K562 (cell line): ENCODE measurements around the gene ADAMTS14. TPM values are rescaled to one million over a fixed set of nuclear protein-coding genes. Genes with fewer than 3 reads are reported as not detected.

Source experiments
- ARNT ChIP-seq, 2 experiments: fragments of 450-650 bp; IDR thresholded peaks; 2 replicates each; pipeline ENCODE4 v1.6.1; 2016; ENCODE audit warnings: mild to moderate bottlenecking in 1 of 2
- BRCA1 ChIP-seq, 2 experiments: fragments of 450-650 bp in 1 of 2; sonication (generic) in 1 of 2; formaldehyde crosslinking in 1 of 2; IDR thresholded peaks; 2 replicates each; pipeline versions ENCODE4 v1.5.0 to v1.6.1; 2017 to 2020; ENCODE audit warnings: mild to moderate bottlenecking in 1 of 2, missing genetic modification reagents in 1 of 2
- BRD4 ChIP-seq: fragments of 200-600 bp; sonication (generic); IDR thresholded peaks from 2 replicates; pipeline ENCODE4 v1.6.1; 2017; ENCODE audit warnings: inconsistent platforms
- CEBPZ ChIP-seq: fragments of 150-350 bp; IDR thresholded peaks from 2 replicates; pipeline ENCODE4 v1.6.1; 2014; ENCODE audit warnings: low read depth, mild to moderate bottlenecking, low read length, borderline replicate concordance
- DDX20 ChIP-seq: fragments of 450-650 bp; IDR thresholded peaks from 2 replicates; pipeline ENCODE4 v1.6.1; 2016; ENCODE audit warnings: missing genetic modification characterization, low read depth, mild to moderate bottlenecking, missing compliant biosample characterization, moderate library complexity
- E2F5 ChIP-seq: sonication (generic); formaldehyde crosslinking; IDR thresholded peaks from 2 replicates; pipeline ENCODE4 v1.8.0; 2022; ENCODE audit warnings: mild to moderate bottlenecking, missing genetic modification reagents
- FOXP1 ChIP-seq: sonication (generic); formaldehyde crosslinking; IDR thresholded peaks from 2 replicates; pipeline ENCODE4 v1.8.0; 2022; ENCODE audit warnings: mild to moderate bottlenecking, missing genetic modification reagents
- GMEB1 ChIP-seq: fragments of 250-450 bp; sonication (Bioruptor Pico); IDR thresholded peaks from 2 replicates; pipeline ENCODE4 v1.4.0; 2020; ENCODE audit warnings: mild to moderate bottlenecking
- HMGXB4 ChIP-seq: sonication (generic); formaldehyde crosslinking; IDR thresholded peaks from 2 replicates; pipeline ENCODE4 v1.8.1; 2023; ENCODE audit warnings: mild to moderate bottlenecking, missing genetic modification reagents
- HNRNPLL ChIP-seq: fragments of 200-400 bp; formaldehyde crosslinking; IDR thresholded peaks from 2 replicates; pipeline ENCODE4 v1.6.1; 2017; ENCODE audit warnings: low read length, low read depth, mild to moderate bottlenecking; ENCODE audit not compliant: poor library complexity, severe bottlenecking
- IFI16 ChIP-seq: fragments of 250-450 bp; sonication (Bioruptor Pico); IDR thresholded peaks from 2 replicates; pipeline ENCODE4 v2.1.2; 2022; ENCODE audit warnings: mild to moderate bottlenecking, inconsistent platforms
- NCOA2 ChIP-seq, 2 experiments: fragments of 450-650 bp; IDR thresholded peaks; 2 replicates each; pipeline ENCODE4 v1.6.1; 2018; ENCODE audit warnings: mild to moderate bottlenecking in 2 of 2, moderate library complexity in 1 of 2; ENCODE audit not compliant: partially characterized antibody in 2 of 2
- NCOA4 ChIP-seq: fragments of 450-650 bp; IDR thresholded peaks from 2 replicates; pipeline ENCODE4 v1.6.1; 2018; ENCODE audit warnings: mild to moderate bottlenecking; ENCODE audit not compliant: partially characterized antibody
- RCOR1 ChIP-seq, 2 experiments: IDR thresholded peaks; 2 replicates each; pipeline ENCODE4 v1.6.1; 2012; ENCODE audit warnings: low read depth in 2 of 2, low read length in 2 of 2, borderline replicate concordance in 1 of 2, improper control_type of control experiment in 1 of 2
- RNF2 ChIP-seq: sonication (generic); IDR thresholded peaks from 2 replicates; pipeline ENCODE4 v1.6.1; 2016
- TEAD4 ChIP-seq, 2 experiments: sonication (generic) in 1 of 2; formaldehyde crosslinking in 1 of 2; IDR thresholded peaks; 2 replicates each; pipeline versions ENCODE4 v1.6.1 to v1.8.0; 2012 to 2022; ENCODE audit warnings: borderline replicate concordance in 1 of 2, inconsistent platforms in 1 of 2, low read length in 1 of 2, mild to moderate bottlenecking in 1 of 2, missing genetic modification reagents in 1 of 2
- TRIM24 ChIP-seq, 2 experiments: fragments of 450-650 bp; IDR thresholded peaks; 2 replicates each; pipeline ENCODE4 v1.6.1; 2016
- ZFP36 ChIP-seq: fragments of 150-350 bp; IDR thresholded peaks from 2 replicates; pipeline ENCODE4 v1.6.1; 2018; ENCODE audit warnings: low read length, low read depth; ENCODE audit not compliant: partially characterized antibody
- ZNF146 ChIP-seq: IDR thresholded peaks from one replicate; pipeline ENCODE4 v1.6.1; 2018; ENCODE audit warnings: missing compliant biosample characterization; ENCODE audit not compliant: unreplicated experiment
- polyA plus RNA-seq, 8 experiments: library from polyadenylated mRNA; depleted of rRNA in 4 of 8; stranded (reverse) in 5 of 8; unstranded in 3 of 8; fragments of >200 nt; fragmentation: Nextera tagmentation in 2 of 8; fragmentation: Illumina TruSeq in 1 of 8; extraction: Ambion mirVana in 2 of 8; extraction: Trizol in 1 of 8; gene quantifications; 2 replicates each; pipeline versions ENCODE4 v1.2.1 to v1.2.3, GENCODE V29; 2011 to 2014; ENCODE audit warnings: inconsistent platforms in 1 of 8, missing spikeins in 1 of 8
- total RNA-seq, 7 experiments: library from RNA; depleted of rRNA in 6 of 7; stranded (reverse); fragments of >200 nt in 6 of 7; fragmentation: Illumina TruSeq in 2 of 7; extraction: Trizol in 2 of 7; gene quantifications; 2 replicates each; pipeline versions ENCODE4 v1.2.1 to v1.2.3, GENCODE V29; 2011 to 2021; ENCODE audit warnings: low replicate concordance in 1 of 7
- TF ChIP-seq, protein P1 (sequence below): sonication (generic); formaldehyde crosslinking; IDR thresholded peaks from 2 replicates; pipeline ENCODE4 v1.9.0; 2022; ENCODE audit warnings: mild to moderate bottlenecking, missing genetic modification reagents

Gene ADAMTS14
- total and polyA plus RNA-seq, 9 of the 15 experiments (the other 6 are each of a cell fraction or from before 2014, with no cell fraction given), result 0.04 to 37.4 (median 15.9) TPM

DNA sequence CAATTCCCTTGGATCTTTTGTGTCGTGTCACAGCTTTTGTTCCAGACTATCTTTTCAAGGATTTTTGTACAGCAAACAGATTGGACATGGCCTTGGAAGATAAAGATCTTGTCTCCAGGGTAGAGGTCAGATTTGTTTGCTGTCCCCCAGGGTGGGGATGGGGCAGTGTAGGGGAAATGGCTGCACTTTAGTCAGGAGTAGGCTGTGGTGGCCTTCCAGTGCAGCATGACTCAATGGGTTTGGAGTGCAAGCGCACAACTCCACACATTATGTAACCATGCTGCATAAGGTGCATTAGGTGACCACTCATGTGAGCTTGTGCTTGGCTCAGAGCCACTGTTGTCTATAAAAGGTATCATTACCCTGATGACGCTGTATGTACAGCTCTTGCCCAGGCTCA is 23.9 kb upstream of the ADAMTS14 start (continued):
- TF ChIP-seq RCOR1 (IDR thresholded peaks at IDR 0.05; ENCODE audit: borderline replicate concordance in 1 of 2, low read depth in 2 of 2, low read length in 2 of 2), result no peak
- TF ChIP-seq E2F5, result peak; percentile 72; the same call in 1 of the 2 replicates
- TF ChIP-seq, protein P1, sequence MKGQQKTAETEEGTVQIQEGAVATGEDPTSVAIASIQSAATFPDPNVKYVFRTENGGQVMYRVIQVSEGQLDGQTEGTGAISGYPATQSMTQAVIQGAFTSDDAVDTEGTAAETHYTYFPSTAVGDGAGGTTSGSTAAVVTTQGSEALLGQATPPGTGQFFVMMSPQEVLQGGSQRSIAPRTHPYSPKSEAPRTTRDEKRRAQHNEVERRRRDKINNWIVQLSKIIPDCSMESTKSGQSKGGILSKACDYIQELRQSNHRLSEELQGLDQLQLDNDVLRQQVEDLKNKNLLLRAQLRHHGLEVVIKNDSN (CRISPR knock-in tag), result peak; percentile 53
- no peak for TF ChIP-seq DDX20 (tag)
- TF ChIP-seq BRD4, result no peak
- TF ChIP-seq ARNT (IDR thresholded peaks at IDR 0.05), result 0 out of 4 replicates have a peak, but pooled peaks of 1 of the 2 experiments have one; percentile 28
- no peak for TF ChIP-seq RNF2
- TF ChIP-seq GMEB1, result no peak
- TF ChIP-seq NCOA2 (IDR thresholded peaks at IDR 0.05; ENCODE audit: partially characterized antibody in 2 of 2), result no peak
- TF ChIP-seq HMGXB4, result 0 out of 2 replicates have a peak, but pooled peaks have one; percentile 41
- TF ChIP-seq NCOA4, result no peak
- no peak for TF ChIP-seq HNRNPLL
- TF ChIP-seq TEAD4 (IDR thresholded peaks at IDR 0.05; ENCODE audit: low read length), result peak; percentile 27; the same call in 1 of the 2 replicates
- TF ChIP-seq TEAD4 (CRISPR knock-in tag; IDR thresholded peaks at IDR 0.05; ENCODE audit: borderline replicate concordance), result peak; percentile 81
- peak; percentile 90 to 95 for TF ChIP-seq TRIM24 (IDR thresholded peaks at IDR 0.05)
- no peak for TF ChIP-seq ZNF146 (CRISPR knock-in tag)
- TF ChIP-seq IFI16 (CRISPR knock-in tag), result no peak
- TF ChIP-seq ZFP36, result peak; percentile 92
- peak; percentile 95 for TF ChIP-seq CEBPZ
- peak; percentile 62; the same call in 1 of the 2 replicates for TF ChIP-seq FOXP1 (CRISPR knock-in tag)
- no peak for TF ChIP-seq BRCA1 (IDR thresholded peaks at IDR 0.05)
- 0 out of 2 replicates have a peak, but pooled peaks have one; percentile 86 for TF ChIP-seq BRCA1 (CRISPR knock-in tag; IDR thresholded peaks at IDR 0.05)
